ENCODE measurements around the gene DRC1. TPM values are rescaled to one million over a fixed set of nuclear protein-coding genes. Genes with fewer than 3 reads are reported as not detected.
A peak's percentile ranks its signal among the peaks of the same experiment; 100 is the strongest.

DRC1 gene
- total RNA-seq, 1 donor from 2014 or later = not detected

DNA sequence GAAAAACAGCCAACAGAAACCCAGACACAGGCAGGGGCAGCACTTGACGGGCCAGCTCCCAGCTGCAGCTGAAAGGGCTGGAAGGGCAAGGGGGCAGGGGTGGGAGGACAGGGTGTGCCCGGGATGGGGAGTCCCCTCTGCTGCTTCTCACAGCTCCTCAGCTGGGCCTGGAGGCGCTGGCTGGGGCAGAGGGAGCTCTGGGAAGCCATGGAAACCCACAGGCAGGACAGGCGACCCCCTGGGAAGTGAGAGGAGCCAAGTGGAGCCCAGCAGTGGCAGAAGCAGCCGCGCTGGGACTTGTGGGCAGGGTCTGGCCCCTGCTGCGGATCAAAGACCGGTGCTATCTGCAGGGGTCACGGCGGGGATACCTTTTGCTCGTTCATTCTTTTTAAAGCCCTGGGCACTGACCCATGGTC is 55.5 kb downstream of the DRC1 start:
- H3K4me1 Mint-ChIP-seq = no peaks in the 10 kb centered on the region
- peaks cover 7% of the 10 kb centered on the region for H3K27me3 Mint-ChIP-seq
- intact Hi-C loops (cut with micrococcal nuclease) = no loop called here
- no peaks in the 10 kb centered on the region for H3K36me3 Mint-ChIP-seq (ENCODE audit: low read depth)
- no peak overlapping the region for H3K4me3 Mint-ChIP-seq
- no peak overlapping the region for H3K27ac Mint-ChIP-seq
- H3K9me3 Mint-ChIP-seq = no peaks in the 10 kb centered on the region
- no peak for DNase-seq

DNA sequence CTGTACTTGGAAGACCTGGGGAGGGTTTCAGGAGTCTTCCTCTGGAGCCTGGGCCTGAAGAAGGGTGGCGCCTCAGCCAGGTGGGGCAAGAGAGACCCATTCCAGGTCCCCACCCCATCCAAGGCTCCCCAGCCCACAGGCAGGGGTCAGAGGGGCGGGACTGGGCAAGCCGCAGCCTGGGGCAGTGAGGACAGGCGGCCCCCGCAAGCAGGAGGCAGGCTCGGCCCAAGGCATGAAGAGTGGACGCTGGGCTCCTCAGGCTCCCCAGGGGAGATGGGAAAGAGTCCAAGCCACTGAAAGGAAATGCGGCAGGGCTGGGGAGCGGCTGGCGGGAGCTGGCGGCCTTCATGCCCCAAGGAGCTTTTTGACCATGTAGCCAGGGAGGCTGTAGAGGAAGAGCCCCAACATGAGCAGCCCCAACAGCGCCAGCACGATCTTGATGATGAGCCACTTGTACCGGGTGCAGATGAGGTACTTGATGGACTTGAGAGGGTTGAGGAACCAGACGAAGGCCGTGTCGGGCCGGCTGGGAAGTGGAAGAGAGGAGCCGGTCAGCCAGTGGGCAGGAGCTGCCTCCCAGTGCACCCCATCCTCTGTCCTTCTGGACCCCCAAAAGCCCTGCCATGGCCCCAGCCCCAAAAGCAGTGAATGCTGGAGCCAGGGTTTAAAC is 56.1 kb downstream of the DRC1 start:
- peaks cover 6% of the 10 kb centered on the region for H3K27me3 Mint-ChIP-seq
- H3K4me3 Mint-ChIP-seq = no peak overlapping the region
- H3K36me3 Mint-ChIP-seq (ENCODE audit: low read depth) = no peaks in the 10 kb centered on the region
- H3K9me3 Mint-ChIP-seq = no peaks in the 10 kb centered on the region
- DNase-seq = no peak
- H3K4me1 Mint-ChIP-seq = no peaks in the 10 kb centered on the region
- H3K27ac Mint-ChIP-seq = no peak overlapping the region
- intact Hi-C loops (cut with micrococcal nuclease) = no loop called here

DNA sequence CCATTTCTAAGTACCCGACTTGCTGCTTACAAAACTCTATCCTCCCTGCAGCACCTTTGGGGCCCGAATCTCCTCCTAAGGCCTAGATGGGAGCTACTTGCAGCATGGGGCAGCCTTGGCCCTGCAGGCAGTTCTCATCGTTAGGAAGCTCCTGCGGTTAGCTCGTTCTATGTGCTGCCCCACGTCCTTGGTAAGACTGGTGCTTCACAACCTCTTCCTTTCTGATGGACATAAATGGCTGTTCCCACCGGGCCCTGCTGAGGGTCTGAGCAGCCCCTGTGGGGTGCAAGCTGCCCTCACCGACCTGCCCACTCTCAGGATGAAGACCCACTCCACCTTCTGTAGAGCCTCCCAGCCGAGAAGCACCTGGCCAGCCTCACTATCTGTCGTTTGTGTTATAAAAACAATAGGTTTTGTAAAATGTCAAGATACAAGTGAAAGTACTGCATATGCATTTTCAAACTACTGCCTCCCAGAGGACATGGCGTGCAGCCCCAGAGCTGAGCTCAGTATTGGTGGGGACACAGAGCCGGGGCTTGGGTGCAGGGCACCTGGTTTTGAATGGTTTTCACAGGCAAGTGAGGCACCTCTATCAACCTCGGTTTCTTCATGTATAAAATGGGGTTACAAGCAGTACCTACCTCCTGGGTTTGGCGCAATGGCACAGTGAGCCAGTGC is 56.8 kb downstream of the DRC1 start:
- peaks cover 2% of the 10 kb centered on the region for H3K27me3 Mint-ChIP-seq
- H3K4me3 Mint-ChIP-seq = no peak overlapping the region
- H3K36me3 Mint-ChIP-seq (ENCODE audit: low read depth) = no peaks in the 10 kb centered on the region
- H3K9me3 Mint-ChIP-seq = no peaks in the 10 kb centered on the region
- DNase-seq = no peak
- no peaks in the 10 kb centered on the region for H3K4me1 Mint-ChIP-seq
- H3K27ac Mint-ChIP-seq = no peak overlapping the region
- intact Hi-C loops (cut with micrococcal nuclease) = no loop called here

DNA sequence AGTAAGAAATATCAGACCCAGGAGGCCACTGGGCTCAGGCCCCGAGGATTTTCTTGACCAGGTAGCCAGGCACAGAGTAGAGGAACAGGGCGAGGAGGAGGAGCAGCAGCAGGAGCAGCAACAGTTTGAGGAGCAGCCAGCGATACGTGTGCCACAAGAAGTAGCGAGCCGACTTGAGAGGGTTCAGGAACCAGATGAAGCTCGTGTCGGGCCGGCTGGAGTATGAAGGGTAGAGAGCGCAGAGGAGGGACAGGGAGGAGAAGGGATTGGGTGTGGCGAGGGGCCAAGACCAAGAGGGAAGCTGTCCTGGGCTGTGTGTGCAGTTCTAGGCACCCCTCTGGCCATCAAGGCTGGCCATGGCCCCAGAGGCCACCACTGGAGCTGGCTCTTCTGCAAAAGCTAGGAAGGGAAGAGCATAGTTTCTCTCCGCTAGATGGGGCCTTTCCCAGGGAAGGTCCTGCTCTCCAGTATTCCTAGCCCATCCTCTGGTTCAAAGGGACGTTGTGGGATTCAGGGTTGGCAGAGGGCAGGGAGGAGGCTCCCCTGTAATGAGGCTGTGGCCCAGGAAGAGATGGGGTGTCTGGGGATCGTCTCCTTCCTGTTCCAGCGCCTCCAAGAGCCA is 58.4 kb downstream of the DRC1 start:
- H3K4me1 Mint-ChIP-seq = no peaks in the 10 kb centered on the region
- H3K9me3 Mint-ChIP-seq = no peaks in the 10 kb centered on the region
- H3K4me3 Mint-ChIP-seq = no peak overlapping the region
- H3K27me3 Mint-ChIP-seq = no peaks in the 10 kb centered on the region
- intact Hi-C loops (cut with micrococcal nuclease) = no loop called here
- H3K36me3 Mint-ChIP-seq (ENCODE audit: low read depth) = peaks cover 3% of the 10 kb centered on the region
- H3K27ac Mint-ChIP-seq = no peak overlapping the region
- no peak for DNase-seq

DNA sequence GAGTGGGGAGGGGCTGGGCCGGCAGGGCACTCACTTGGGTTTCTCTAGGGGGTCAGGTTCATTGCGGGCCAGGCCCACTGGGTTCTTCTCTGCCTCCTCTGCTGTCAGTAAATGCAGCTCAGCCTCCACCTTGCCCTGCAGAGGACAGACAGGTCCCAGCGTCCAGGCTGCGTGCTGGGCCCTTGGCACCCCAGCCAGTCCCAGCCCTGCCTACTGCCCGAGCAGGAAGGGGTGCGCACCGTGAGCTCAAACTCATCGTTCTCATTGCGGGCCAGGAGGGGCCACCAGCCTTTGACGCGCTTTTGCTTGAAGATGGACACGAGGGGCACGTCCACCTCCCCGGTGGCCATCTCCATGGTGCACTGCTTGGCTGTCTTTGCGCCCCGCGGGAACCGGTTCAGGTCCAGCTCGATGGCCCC is 58.9 kb downstream of the DRC1 start:
- intact Hi-C loops (cut with micrococcal nuclease) = no loop called here

DNA sequence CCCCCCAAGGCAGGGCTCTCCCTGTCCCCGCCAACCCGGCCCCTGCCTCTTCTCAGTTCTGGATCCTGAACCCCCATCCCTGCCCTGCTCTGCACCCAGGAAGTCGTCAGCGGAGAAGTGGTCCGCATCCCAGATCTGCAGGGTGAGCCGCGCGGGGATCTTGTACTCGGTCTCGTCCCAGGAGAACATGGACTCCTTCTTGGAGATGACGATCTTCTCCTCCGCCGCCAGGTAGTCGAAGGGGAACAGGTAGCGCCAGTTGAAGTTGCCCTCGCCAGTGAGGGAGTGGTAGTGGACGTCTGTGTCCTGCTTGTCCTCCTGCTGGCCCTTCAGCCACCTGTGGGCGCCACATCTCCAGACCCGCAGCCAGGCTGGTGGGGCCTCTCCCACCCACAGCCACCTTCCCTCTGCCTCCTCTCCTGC is 59.9 kb downstream of the DRC1 start:
- Mint-ChIP-seq H3K9me3 (no peaks in the 10 kb centered on the region), H3K4me1 (no peaks in the 10 kb centered on the region), H3K27me3 (no peaks in the 10 kb centered on the region), H3K4me3 (no peak overlapping the region), H3K27ac (no peak overlapping the region), H3K36me3 (ENCODE audit: low read depth) (peaks cover 4% of the 10 kb centered on the region)
- intact Hi-C loops (cut with micrococcal nuclease) = no loop called here
- no peak for DNase-seq

More for the DNA sequence above, 58.9 kb downstream of the DRC1 start:
- peaks cover 3% of the 10 kb centered on the region for H3K36me3 Mint-ChIP-seq (ENCODE audit: low read depth)
- H3K9me3 Mint-ChIP-seq = no peaks in the 10 kb centered on the region
- no peak overlapping the region for H3K4me3 Mint-ChIP-seq
- no peak for DNase-seq
- no peaks in the 10 kb centered on the region for H3K4me1 Mint-ChIP-seq
- no peaks in the 10 kb centered on the region for H3K27me3 Mint-ChIP-seq
- H3K27ac Mint-ChIP-seq = no peak overlapping the region

DNA sequence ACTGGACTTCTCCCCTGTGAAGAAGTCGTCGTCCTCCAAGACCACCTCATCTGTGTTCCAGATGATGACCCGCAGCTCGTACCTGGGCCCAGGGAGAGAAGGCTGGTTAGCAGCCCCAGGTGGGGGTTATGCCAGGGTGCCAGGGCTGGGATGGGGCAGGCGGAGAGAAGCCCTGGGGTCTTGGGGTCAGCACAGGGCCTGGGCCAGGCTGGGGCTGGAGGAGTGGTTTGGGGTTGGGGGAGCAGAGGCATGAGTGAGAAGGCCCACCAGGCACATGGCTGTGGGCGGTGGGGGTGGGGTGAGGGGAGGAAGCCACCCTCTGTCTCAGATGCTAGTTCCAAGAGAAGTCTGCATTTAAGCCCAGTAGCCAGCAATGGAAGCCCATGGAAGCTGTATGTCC is 60.4 kb downstream of the DRC1 start:
- Mint-ChIP-seq H3K27me3 (no peaks in the 10 kb centered on the region), H3K4me1 (no peaks in the 10 kb centered on the region), H3K27ac (no peak overlapping the region), H3K4me3 (no peak overlapping the region), H3K9me3 (no peaks in the 10 kb centered on the region), H3K36me3 (ENCODE audit: low read depth) (peaks cover 4% of the 10 kb centered on the region)
- no peak for DNase-seq
- intact Hi-C loops (cut with micrococcal nuclease) = no loop called here

DNA sequence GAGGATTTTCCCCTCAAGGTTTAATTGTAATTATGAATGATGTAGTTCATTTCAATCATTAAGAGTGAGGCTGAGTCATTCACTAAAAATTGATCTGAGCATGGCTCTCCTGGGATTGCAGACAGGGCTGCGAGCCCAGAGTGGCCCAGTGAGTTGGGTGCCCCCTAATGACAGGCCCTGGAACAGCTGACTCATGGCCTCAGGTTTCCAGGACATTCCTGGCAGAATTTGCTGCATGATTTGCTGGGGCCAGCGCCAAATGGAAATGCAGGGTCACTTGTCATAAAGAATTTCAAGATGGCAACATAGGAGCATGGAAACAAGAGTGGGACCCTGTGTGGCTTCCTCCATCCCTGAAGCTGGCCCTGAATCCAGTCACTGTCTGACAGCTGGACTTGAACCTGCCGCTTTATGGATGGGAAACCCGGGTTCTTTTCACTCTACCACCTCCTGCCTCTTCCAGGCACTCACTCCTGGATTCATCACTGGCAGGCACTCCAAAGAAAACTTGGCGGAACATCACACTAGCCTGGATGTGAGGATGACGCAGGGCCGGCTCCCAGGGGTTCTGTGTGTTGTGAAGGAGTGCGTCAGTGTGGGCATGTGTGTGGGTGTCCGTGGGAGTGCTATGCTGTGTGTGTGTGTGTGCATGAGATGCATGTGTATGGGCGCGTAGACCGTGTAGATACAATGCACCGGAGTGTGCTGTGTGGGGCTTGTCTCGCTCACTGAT is 61.0 kb downstream of the DRC1 start:
- no peak overlapping the region for H3K4me3 Mint-ChIP-seq
- H3K9me3 Mint-ChIP-seq = no peaks in the 10 kb centered on the region
- no peak overlapping the region for H3K27ac Mint-ChIP-seq
- no peaks in the 10 kb centered on the region for H3K4me1 Mint-ChIP-seq
- peaks cover 4% of the 10 kb centered on the region for H3K36me3 Mint-ChIP-seq (ENCODE audit: low read depth)
- peak; percentile 67 for DNase-seq
- H3K27me3 Mint-ChIP-seq = no peaks in the 10 kb centered on the region
- intact Hi-C loops (cut with micrococcal nuclease) = no loop called here

DNA sequence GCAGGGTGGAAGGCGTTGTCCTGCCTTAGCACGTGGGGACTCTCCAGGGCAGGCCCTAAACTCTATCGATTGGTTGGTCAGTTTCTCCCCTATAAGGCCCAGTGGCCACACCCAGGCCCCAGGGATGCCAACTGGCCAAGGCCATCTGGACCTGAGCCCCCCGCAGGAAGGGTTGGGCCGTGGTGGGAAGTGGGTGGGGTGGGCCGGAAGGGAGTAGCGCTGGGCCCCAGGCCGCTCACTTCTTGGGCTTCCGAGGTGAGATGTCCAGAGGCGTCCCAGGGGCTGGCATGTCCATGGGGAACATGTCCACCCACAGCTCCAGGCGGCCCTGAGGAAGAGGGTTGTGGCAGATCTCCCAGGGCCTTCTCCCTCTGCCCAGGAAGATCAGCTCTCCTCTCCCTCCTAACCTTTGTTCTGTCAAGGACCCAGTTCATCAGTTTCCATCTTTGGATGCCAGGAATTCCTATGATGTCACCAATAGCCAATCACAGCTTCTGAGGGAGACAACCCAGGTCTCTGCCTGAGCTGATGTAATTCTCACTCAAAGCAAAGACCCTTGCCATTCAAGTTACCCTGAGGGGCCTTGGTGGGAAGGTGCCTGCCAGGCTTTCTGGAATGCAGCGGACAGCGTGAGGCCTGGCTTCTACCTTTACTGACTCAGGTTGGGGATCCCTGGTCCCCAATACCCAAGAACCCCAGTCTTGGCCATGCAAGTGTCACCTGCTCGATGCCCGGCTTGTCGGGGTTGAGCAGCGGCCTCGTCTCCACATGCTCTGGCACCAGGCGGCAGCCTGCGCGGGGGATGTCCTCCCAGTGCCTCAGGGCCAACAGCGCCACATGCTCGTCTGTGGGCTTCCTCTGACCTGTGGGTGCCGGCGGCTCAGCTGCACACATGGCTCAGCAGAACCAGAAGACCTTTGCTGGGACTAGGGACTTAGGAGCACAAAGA is 61.8 kb downstream of the DRC1 start:
- H3K27me3 Mint-ChIP-seq = no peaks in the 10 kb centered on the region
- no peak overlapping the region for H3K27ac Mint-ChIP-seq
- intact Hi-C loops (cut with micrococcal nuclease) = no loop called here
- no peak for DNase-seq
- H3K4me1 Mint-ChIP-seq = no peaks in the 10 kb centered on the region
- no peaks in the 10 kb centered on the region for H3K9me3 Mint-ChIP-seq
- no peak overlapping the region for H3K4me3 Mint-ChIP-seq
- H3K36me3 Mint-ChIP-seq (ENCODE audit: low read depth) = peaks cover 5% of the 10 kb centered on the region

DNA sequence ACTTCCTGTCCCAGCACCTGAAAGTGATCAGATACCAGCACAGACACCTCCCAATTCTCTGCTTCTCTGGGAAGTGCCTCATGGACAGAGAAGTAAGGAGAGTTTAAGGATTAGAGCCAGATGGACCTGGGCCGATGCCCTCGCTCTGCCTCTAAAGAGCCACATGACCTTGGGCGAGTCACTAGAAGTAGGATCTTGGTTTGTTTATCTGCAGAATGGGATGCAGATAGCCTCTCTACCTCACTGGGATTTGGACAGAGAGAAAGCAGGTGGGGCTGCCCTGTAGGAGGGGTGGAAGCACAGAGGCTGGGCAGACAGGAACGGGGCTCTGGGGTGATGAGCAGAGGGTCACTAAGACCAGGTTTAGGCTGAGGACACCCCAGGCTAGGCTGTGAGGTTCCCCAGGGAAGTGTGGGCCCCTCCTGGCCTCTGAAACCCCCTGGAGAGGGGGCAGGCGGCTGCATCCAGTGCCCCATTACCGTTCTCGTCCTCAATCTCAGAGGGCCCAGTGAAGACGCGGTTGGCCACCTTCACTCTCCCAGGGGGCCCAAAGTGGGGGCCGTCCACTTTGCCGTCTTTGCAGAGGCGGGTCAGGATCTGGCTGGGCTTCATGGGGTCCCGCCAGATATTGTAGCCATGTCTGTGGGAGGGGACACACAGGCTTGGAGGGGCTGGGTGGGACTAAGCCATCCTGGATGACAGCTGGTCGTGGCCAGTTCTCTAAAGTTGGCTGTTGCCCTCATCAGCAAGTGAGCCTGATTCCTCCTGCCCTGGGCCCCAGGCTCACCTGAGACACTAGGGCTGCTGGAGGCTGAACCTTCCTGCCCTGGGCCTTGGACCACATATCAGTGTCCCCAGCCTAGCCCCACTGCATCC is 62.9 kb downstream of the DRC1 start:
- H3K4me1 Mint-ChIP-seq = no peaks in the 10 kb centered on the region
- no peak for DNase-seq
- intact Hi-C loops (cut with micrococcal nuclease) = loop anchor here (5.0 kb wide), 1 partner anchor 117 kb away; the partner anchor contains the start of genes ADGRF3 and SELENOI
- peaks cover 13% of the 10 kb centered on the region for H3K36me3 Mint-ChIP-seq (ENCODE audit: low read depth)
- H3K4me3 Mint-ChIP-seq = no peak overlapping the region
- no peaks in the 10 kb centered on the region for H3K9me3 Mint-ChIP-seq
- H3K27ac Mint-ChIP-seq = no peak overlapping the region
- no peaks in the 10 kb centered on the region for H3K27me3 Mint-ChIP-seq

DNA sequence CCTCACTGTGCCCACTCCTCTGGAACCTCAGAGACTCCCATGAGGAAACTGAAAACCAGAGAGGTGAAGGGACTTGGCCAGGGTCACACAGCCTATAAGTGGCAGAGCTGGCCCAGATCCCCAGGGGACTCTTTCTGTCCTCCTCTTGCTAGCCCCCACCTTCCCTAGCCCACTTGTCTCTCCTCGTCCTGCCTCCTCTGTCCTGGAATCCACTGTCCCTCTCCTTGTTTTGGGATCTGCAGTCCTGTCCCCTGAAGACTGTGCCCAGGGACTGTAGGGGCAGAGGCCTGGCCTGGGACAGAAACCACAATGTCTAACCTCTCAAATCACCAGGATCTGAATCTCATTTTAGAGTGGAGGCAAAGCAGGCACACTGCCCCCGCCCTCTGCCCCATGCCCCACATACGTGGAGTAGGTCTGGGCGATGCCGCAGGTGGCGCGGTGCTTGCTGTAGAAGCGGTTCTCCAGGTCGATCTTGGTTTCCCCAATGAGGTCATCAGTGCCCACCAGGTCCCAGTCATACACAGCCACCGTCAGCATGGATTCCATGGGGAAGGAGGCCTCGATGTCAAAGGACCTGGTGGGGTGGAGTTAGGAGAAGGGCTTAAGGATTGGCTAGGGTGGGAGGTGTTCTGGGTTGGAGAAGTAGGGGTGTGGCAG is 63.7 kb downstream of the DRC1 start:
- no peak overlapping the region for H3K4me3 Mint-ChIP-seq
- H3K4me1 Mint-ChIP-seq = no peaks in the 10 kb centered on the region
- H3K36me3 Mint-ChIP-seq (ENCODE audit: low read depth) = peaks cover 17% of the 10 kb centered on the region
- DNase-seq = no peak
- H3K27ac Mint-ChIP-seq = no peak overlapping the region
- intact Hi-C loops (cut with micrococcal nuclease) = loop anchor here (5.0 kb wide), 1 partner anchor 118 kb away; the partner anchor contains the start of genes ADGRF3 and SELENOI
- H3K9me3 Mint-ChIP-seq = no peaks in the 10 kb centered on the region
- H3K27me3 Mint-ChIP-seq = no peaks in the 10 kb centered on the region

DNA sequence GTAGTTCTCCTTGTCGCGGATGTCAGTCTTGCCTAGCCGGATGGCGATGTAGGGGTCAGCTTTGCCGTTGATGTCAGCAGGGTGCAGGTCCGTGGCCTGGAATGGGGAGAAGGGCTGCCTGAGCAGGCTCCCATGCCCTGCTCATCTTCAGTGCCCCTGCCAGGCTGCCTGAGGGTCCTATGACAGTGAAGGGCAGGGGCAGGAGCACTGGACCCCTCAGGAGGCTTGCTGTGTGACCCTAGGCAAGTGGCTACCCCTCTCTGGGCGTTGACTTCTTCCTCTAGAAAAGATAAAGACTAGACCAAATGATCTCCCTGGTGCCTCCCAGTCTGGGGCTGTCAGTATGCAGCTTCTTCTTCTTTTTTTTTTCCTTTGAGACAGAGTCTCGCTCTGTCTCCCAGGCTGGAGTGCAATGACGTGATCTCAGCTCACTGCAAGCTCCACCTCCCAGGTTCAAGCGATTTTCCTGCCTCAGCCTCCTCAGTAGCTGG is 64.3 kb downstream of the DRC1 start:
- H3K27ac Mint-ChIP-seq = no peak overlapping the region
- intact Hi-C loops (cut with micrococcal nuclease) = loop anchor here (5.0 kb wide), 1 partner anchor 119 kb away; the partner anchor contains the start of genes ADGRF3 and SELENOI
- no peak for DNase-seq

More for the DNA sequence above, 64.3 kb downstream of the DRC1 start:
- Mint-ChIP-seq H3K4me3 (no peak overlapping the region), H3K36me3 (ENCODE audit: low read depth) (peaks cover 17% of the 10 kb centered on the region), H3K4me1 (no peaks in the 10 kb centered on the region), H3K9me3 (no peaks in the 10 kb centered on the region), H3K27me3 (no peaks in the 10 kb centered on the region)
